K562 (cell line): ENCODE data around the gene TLK2. TPM values are rescaled to one million over a fixed set of nuclear protein-coding genes. Genes with fewer than 3 reads are reported as not detected.
"Not testable (repeated sequence)": the region's sequence is repeated elsewhere in the genome, so short reads cannot be mapped to it uniquely, and the experiment has no call there.

Source experiments
- ATAC-seq: fragments of 200-7000 bp; cut with Tn5 transposase; 3 replicates; pipeline ENCODE4 v1.9.1; 2020; ENCODE audit warnings: moderate library complexity
- BruUV-seq: library from RNA; stranded (reverse); fragments of 400-500 nt; replicated peaks from 2 replicates; lab custom pipeline; 2021; lab: Mats Ljungman, UMichigan
- CTCF ChIA-PET: fragments of 300-600 bp; formaldehyde crosslinking; extraction: SDS; loops from one replicate; lab custom pipeline; 2021; ENCODE audit warnings: low intra/inter-chr PET ratio; lab: Yijun Ruan, JAX
- POLR2A ChIA-PET: fragments of 300-600, 350-650 bp; sonication (Branson Sonifier 250); formaldehyde crosslinking; extraction: SDS; loops from one replicate; lab custom pipeline; 2021; ENCODE audit warnings: antibody characterized with exemption, inconsistent platforms; lab: Yijun Ruan, JAX
- DNase-seq, 4 experiments: peaks; one replicate each; pipeline versions ENCODE4 v3.0.0 to v3.0.0-alpha.2; 2011 to 2018; ENCODE audit warnings: low spot score in 3 of 4, mixed read lengths in 3 of 4; ENCODE audit errors: extremely low read depth in 1 of 4
- FAIRE-seq: peaks from 2 replicates; lab custom pipeline; 2011; peaks lifted over from hg19 to GRCh38; lab: Jason Lieb, UNC
- H2AFZ ChIP-seq: 2 replicates; pipeline ENCODE4 v1.6.0; 2011; ENCODE audit warnings: low read depth, low read length, control low read depth, inconsistent platforms
- H3K27ac ChIP-seq: fragments of 200-600 bp; 3 replicates; pipeline ENCODE4 v1.8.0; 2011; ENCODE audit warnings: low read depth, mild to moderate bottlenecking, control low read depth, inconsistent platforms, low read length, moderate library complexity, mixed read lengths; ENCODE audit errors: extremely low read depth
- H3K27me3 ChIP-seq, 2 experiments: fragments of 300-600 bp in 1 of 2; 2 replicates in 1 of 2; 3 replicates in 1 of 2; pipeline versions ENCODE4 v1.6.0 to v1.8.0; 2011; ENCODE audit warnings: inconsistent platforms in 2 of 2, low read length in 2 of 2, mild to moderate bottlenecking in 1 of 2, mixed read lengths in 1 of 2, moderate library complexity in 1 of 2; ENCODE audit not compliant: control insufficient read depth in 2 of 2, insufficient read depth in 2 of 2
- H3K36me3 ChIP-seq: fragments of 300-600 bp; 3 replicates; pipeline ENCODE4 v1.8.0; 2011; ENCODE audit warnings: mild to moderate bottlenecking, low read length, inconsistent platforms; ENCODE audit not compliant: control insufficient read depth, insufficient read depth
- H3K4me1 ChIP-seq, 2 experiments: fragments of 200-600 bp in 1 of 2; replicated peaks in 1 of 2; 2 replicates in 1 of 2; 3 replicates in 1 of 2; pipeline versions ENCODE4 v1.5.1 to v1.8.0; 2011; ENCODE audit warnings: inconsistent platforms in 2 of 2, low read length in 2 of 2, mild to moderate bottlenecking in 1 of 2, mixed read lengths in 1 of 2, moderate library complexity in 1 of 2; ENCODE audit not compliant: control insufficient read depth in 2 of 2, insufficient read depth in 2 of 2
- H3K4me2 ChIP-seq: 2 replicates; pipeline ENCODE4 v1.6.1; 2011; ENCODE audit warnings: low read length, control low read depth, inconsistent platforms, mixed read lengths; ENCODE audit not compliant: insufficient read depth
- H3K4me3 ChIP-seq: fragments of 200-600 bp; sonication (generic), shearing (Covaris generic); 2 replicates; pipeline ENCODE4 v1.5.1; 2016; ENCODE audit warnings: control low read depth, inconsistent platforms
- H3K79me2 ChIP-seq: fragments of 200-600 bp; 3 replicates; pipeline ENCODE4 v1.8.0; 2011; ENCODE audit warnings: low read length, inconsistent platforms; ENCODE audit not compliant: control insufficient read depth, insufficient read depth
- H3K9ac ChIP-seq, 2 experiments: 2 replicates each; pipeline versions ENCODE4 v1.6.0 to v1.6.1; 2011; ENCODE audit warnings: low read depth in 2 of 2, low read length in 2 of 2, control low read depth in 1 of 2, inconsistent platforms in 1 of 2, mild to moderate bottlenecking in 1 of 2, mixed read lengths in 1 of 2; ENCODE audit not compliant: insufficient read depth in 1 of 2
- H3K9me1 ChIP-seq: one replicate; pipeline ENCODE4 v1.6.0; 2011; ENCODE audit warnings: inconsistent platforms, mild to moderate bottlenecking, low read length, moderate library complexity; ENCODE audit not compliant: control insufficient read depth, insufficient read depth
- H3K9me3 ChIP-seq: replicated peaks from 2 replicates; pipeline ENCODE4 v1.5.1; 2011; ENCODE audit warnings: low read depth, low read length, inconsistent platforms; ENCODE audit not compliant: control insufficient read depth, insufficient read depth
- H4K20me1 ChIP-seq: replicated peaks from 2 replicates; pipeline ENCODE4 v1.6.1; 2011; ENCODE audit warnings: low read length, inconsistent platforms, mixed read lengths; ENCODE audit not compliant: control insufficient read depth, insufficient read depth
- HMBOX1 ChIP-seq: sonication (generic); IDR thresholded peaks from 2 replicates; pipeline ENCODE4 v1.6.1; 2016
- MEF2A ChIP-seq: IDR thresholded peaks from 2 replicates; pipeline ENCODE4 v1.6.1; 2011; ENCODE audit warnings: low read depth, mild to moderate bottlenecking, low read length, moderate library complexity; ENCODE audit not compliant: control insufficient read depth
- SOX6 ChIP-seq: fragments of 450-650 bp; IDR thresholded peaks from 2 replicates; pipeline ENCODE4 v1.6.1; 2014; ENCODE audit warnings: mild to moderate bottlenecking
- ZBTB40 ChIP-seq, 2 experiments: fragments of 450-650 bp in 1 of 2; sonication (generic) in 1 of 2; formaldehyde crosslinking in 1 of 2; IDR thresholded peaks; 2 replicates each; pipeline versions ENCODE4 v1.7.1 to v1.9.0; 2016 to 2022; ENCODE audit warnings: inconsistent platforms in 1 of 2, mild to moderate bottlenecking in 1 of 2, missing genetic modification reagents in 1 of 2
- WGBS: fragments of 100-300 bp; shearing (Covaris generic); methylation state at CpG from one replicate; pipeline ENCODE4 v1.1.6; 2016; ENCODE audit warnings: low coverage, mixed read lengths; ENCODE audit not compliant: insufficient coverage; ENCODE audit errors: missing lambda C conversion rate; 5-methylcytosine and 5-hydroxymethylcytosine counted together
- in situ Hi-C: fragments of 300-500 bp; cut with MboI; formaldehyde crosslinking; loops from 4 replicates; pipeline ENCODE4 v1.15.0; 2018; ENCODE audit warnings: inconsistent platforms, mixed read lengths
- intact Hi-C: fragments of 100-400 bp; cut with micrococcal nuclease; formaldehyde crosslinking; loops from 2 replicates; pipeline ENCODE4 v1.14.2; 2022
- polyA plus RNA-seq, 8 experiments: library from polyadenylated mRNA; depleted of rRNA in 4 of 8; stranded (reverse) in 5 of 8; unstranded in 3 of 8; fragments of >200 nt; fragmentation: Nextera tagmentation in 2 of 8; fragmentation: Illumina TruSeq in 1 of 8; extraction: Ambion mirVana in 2 of 8; extraction: Trizol in 1 of 8; gene quantifications; 2 replicates each; pipeline versions ENCODE4 v1.2.1 to v1.2.3, GENCODE V29; 2011 to 2014; ENCODE audit warnings: inconsistent platforms in 1 of 8, missing spikeins in 1 of 8
- total RNA-seq, 7 experiments: library from RNA; depleted of rRNA in 6 of 7; stranded (reverse); fragments of >200 nt in 6 of 7; fragmentation: Illumina TruSeq in 2 of 7; extraction: Trizol in 2 of 7; gene quantifications; 2 replicates each; pipeline versions ENCODE4 v1.2.1 to v1.2.3, GENCODE V29; 2011 to 2021; ENCODE audit warnings: low replicate concordance in 1 of 7
- TF ChIP-seq, protein P1 (sequence below), 2 experiments: IDR thresholded peaks in 1 of 2; conservative IDR thresholded peaks in 1 of 2; 2 replicates each; pipeline ENCODE4 v1.6.1; 2016; ENCODE audit warnings: low read depth in 2 of 2, mild to moderate bottlenecking in 1 of 2, missing compliant biosample characterization in 1 of 2, missing genetic modification characterization in 1 of 2, moderate library complexity in 1 of 2

The TLK2 gene
- total and polyA plus RNA-seq, 9 of the 15 experiments (the other 6 are each of a cell fraction or from before 2014, with no cell fraction given): 10.1 to 51.9 (median 32.4) TPM

GRCh38 chr17:62473030-62473982 lies 5.3 kb upstream of the TLK2 start:
- H3K4me2 ChIP-seq, H3K27me3 ChIP-seq, in situ Hi-C loops, H3K79me2 ChIP-seq, H3K9me1 ChIP-seq, H4K20me1 ChIP-seq, POLR2A ChIA-PET, FAIRE-seq, H3K9me3 ChIP-seq, H3K27ac ChIP-seq, H3K9ac ChIP-seq, BruUV-seq, H2AFZ ChIP-seq, H3K36me3 ChIP-seq, H3K4me3 ChIP-seq, DNase-seq, CTCF ChIA-PET: not testable (repeated sequence)
- peak; percentile 32 for ATAC-seq
- 57% methylated on average over 6 of the region's 8 CpGs for WGBS
- H3K4me1 ChIP-seq: peaks cover 5 to 22% of the 10 kb centered on the region in 2 experiments; a peak in 4 of 5 replicates
- intact Hi-C loops: loop anchor here (10.0 kb wide), 1 partner anchor 49 kb away; the partner anchor contains the start of gene METTL2A
- peak; percentile 38; the same call in 1 of the 2 replicates for TF ChIP-seq HMBOX1
- TF ChIP-seq MEF2A: 0 out of 2 replicates have a peak, but pooled peaks have one; percentile 10
- TF ChIP-seq, protein P1, sequence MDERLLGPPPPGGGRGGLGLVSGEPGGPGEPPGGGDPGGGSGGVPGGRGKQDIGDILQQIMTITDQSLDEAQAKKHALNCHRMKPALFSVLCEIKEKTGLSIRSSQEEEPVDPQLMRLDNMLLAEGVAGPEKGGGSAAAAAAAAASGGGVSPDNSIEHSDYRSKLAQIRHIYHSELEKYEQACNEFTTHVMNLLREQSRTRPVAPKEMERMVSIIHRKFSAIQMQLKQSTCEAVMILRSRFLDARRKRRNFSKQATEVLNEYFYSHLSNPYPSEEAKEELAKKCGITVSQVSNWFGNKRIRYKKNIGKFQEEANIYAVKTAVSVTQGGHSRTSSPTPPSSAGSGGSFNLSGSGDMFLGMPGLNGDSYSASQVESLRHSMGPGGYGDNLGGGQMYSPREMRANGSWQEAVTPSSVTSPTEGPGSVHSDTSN (CRISPR knock-in tag; IDR thresholded peaks at IDR 0.05; ENCODE audit: low read depth): not testable (repeated sequence)
- TF ChIP-seq, protein P1 (tag; conservative IDR thresholded peaks at IDR 0.05; ENCODE audit: low read depth): peak; percentile 62
- TF ChIP-seq SOX6: 0 out of 2 replicates have a peak, but pooled peaks have one; percentile 19
- TF ChIP-seq ZBTB40 (IDR thresholded peaks at IDR 0.05): peak; percentile 96
- peak; percentile 94 for TF ChIP-seq ZBTB40 (CRISPR knock-in tag; IDR thresholded peaks at IDR 0.05)
